ENCODE results near the gene EMCN.

DNA sequence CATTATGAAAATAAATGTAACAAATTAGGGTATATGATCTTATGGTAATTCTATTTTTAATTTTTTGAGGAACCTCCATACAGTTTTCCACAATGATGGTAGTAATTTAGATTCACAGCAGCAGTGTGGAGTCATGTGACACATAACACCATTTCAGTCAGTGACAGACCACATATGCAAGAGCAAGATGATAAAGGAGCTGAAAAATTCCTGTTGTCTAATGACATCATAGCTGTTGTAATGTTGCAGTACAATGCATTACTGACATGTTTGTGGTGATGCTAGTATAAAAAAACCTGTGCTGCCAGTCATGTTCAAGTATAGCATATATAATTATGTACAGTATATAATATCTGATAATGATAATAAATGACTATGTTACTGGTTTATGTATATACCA lies 28.5 kb downstream of the EMCN start:
- TF ChIP-seq CTCF (IDR thresholded peaks at IDR 0.05), result no peak
- no peak for TF ChIP-seq POLR2A (IDR thresholded peaks at IDR 0.05)

Data from uterus (tissue), 2 donors.